OCI-LY1 (cell line): ENCODE results near the gene UPK3A.
"Not testable (repeated sequence)": the region's sequence is repeated elsewhere in the genome, so short reads cannot be mapped to it uniquely, and the experiment has no call there.

Experiments used
- H2AFZ ChIP-seq: fragments of 200-600 bp; sonication (generic), shearing (Covaris generic); 2 replicates; pipeline ENCODE4 v1.6.0; 2014; ENCODE audit warnings: antibody characterized with exemption, mild to moderate bottlenecking, low read length
- H3F3A ChIP-seq: fragments of 200-600 bp; sonication (generic), shearing (Covaris generic); 2 replicates; pipeline ENCODE4 v1.6.0; 2014; ENCODE audit warnings: mild to moderate bottlenecking, antibody characterized with exemption, low read length, moderate library complexity; ENCODE audit not compliant: insufficient read depth
- H3K27ac ChIP-seq: fragments of 200-600 bp; sonication (generic); 2 replicates; pipeline ENCODE4 v1.5.1; 2014; ENCODE audit warnings: low read length, mixed run types, mild to moderate bottlenecking, low read depth; ENCODE audit not compliant: poor library complexity, severe bottlenecking
- H3K27me3 ChIP-seq: fragments of 200-600 bp; sonication (generic); 2 replicates; pipeline ENCODE4 v1.6.0; 2014; ENCODE audit warnings: antibody characterized with exemption, mild to moderate bottlenecking, low read length, moderate library complexity; ENCODE audit not compliant: insufficient read depth
- H3K36me3 ChIP-seq: fragments of 200-600 bp; sonication (generic); 2 replicates; pipeline ENCODE4 v1.6.1; 2014; ENCODE audit warnings: mild to moderate bottlenecking, antibody characterized with exemption, low read length, moderate library complexity, mixed read lengths; ENCODE audit not compliant: insufficient read depth
- H3K4me1 ChIP-seq: fragments of 200-600 bp; sonication (generic); 2 replicates; pipeline ENCODE4 v1.5.1; 2014; ENCODE audit warnings: mild to moderate bottlenecking, low read length, moderate library complexity; ENCODE audit not compliant: insufficient read depth, severe bottlenecking
- H3K4me2 ChIP-seq: fragments of 200-600 bp; sonication (generic), shearing (Covaris generic); 2 replicates; pipeline ENCODE4 v1.6.1; 2014; ENCODE audit warnings: low read length
- H3K4me3 ChIP-seq: fragments of 200-600 bp; sonication (generic); 2 replicates; pipeline ENCODE4 v1.5.1; 2014; ENCODE audit warnings: low read length, low read depth, mild to moderate bottlenecking, mixed read lengths; ENCODE audit not compliant: poor library complexity, severe bottlenecking
- H3K79me2 ChIP-seq: fragments of 200-600 bp; shearing (Covaris generic); 2 replicates; pipeline ENCODE4 v1.6.1; 2016; ENCODE audit warnings: mixed run types, low read length, mixed read lengths; ENCODE audit not compliant: insufficient read depth
- H3K9ac ChIP-seq: fragments of 200-600 bp; sonication (generic), shearing (Covaris generic); 2 replicates; pipeline ENCODE4 v1.6.1; 2014; ENCODE audit warnings: mild to moderate bottlenecking, low read length, mixed read lengths
- H3K9me2 ChIP-seq: fragments of 200-600 bp; sonication (generic), shearing (Covaris generic); 2 replicates; pipeline ENCODE4 v1.6.1; 2014; ENCODE audit warnings: low read depth, mild to moderate bottlenecking, low read length, mixed read lengths
- H3K9me3 ChIP-seq: fragments of 200-600 bp; shearing (Covaris generic); 2 replicates; pipeline ENCODE4 v1.6.1; 2014; ENCODE audit warnings: low read length, mixed read lengths
- H4K20me1 ChIP-seq: fragments of 200-600 bp; sonication (generic), shearing (Covaris generic); 2 replicates; pipeline ENCODE4 v1.6.0; 2016; ENCODE audit warnings: mild to moderate bottlenecking, low read length; ENCODE audit not compliant: insufficient read depth
- EZH2 ChIP-seq: fragments of 200-600 bp; sonication (generic), shearing (Covaris generic); IDR thresholded peaks from 2 replicates; pipeline ENCODE4 v1.8.0; 2017; ENCODE audit warnings: borderline replicate concordance, mixed run types, mild to moderate bottlenecking, antibody characterized with exemption, low read length, moderate library complexity, mixed read lengths
- TF ChIP-seq, protein P1 (sequence below): fragments of 200-600 bp; sonication (generic), shearing (Covaris generic); IDR thresholded peaks from 2 replicates; pipeline ENCODE4 v1.5.1; 2017; ENCODE audit warnings: mild to moderate bottlenecking, antibody characterized with exemption, low read length, moderate library complexity, mixed read lengths

Gene UPK3A

DNA sequence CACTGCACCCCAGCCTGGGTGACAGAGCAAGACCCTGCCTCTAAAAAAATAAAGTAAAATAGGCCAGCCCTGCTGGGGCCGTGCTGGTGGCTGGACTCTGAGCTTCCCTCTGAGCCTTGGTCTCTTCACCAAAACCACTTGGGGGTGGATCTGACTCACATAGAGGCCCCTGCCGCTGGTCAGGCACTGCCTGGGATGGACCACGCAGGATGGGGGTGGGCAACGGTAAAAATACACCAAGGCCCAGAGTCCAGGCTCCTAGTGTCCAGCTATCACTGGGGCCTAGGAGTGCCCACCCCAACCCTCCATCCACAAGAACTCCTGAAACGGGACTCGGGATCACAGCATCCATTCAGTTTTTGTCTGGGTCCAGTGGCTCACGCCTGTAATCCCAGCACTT, 12.3 kb upstream of the UPK3A start:
- Histone ChIP-seq H3F3A (no peaks in the 10 kb centered on the region), H3K9me3 (no peaks in the 10 kb centered on the region), H3K79me2 (no peaks in the 10 kb centered on the region), H3K36me3 (no peaks in the 10 kb centered on the region), H4K20me1 (no peaks in the 10 kb centered on the region), H2AFZ (no peak overlapping the region), H3K9me2 (no peaks in the 10 kb centered on the region), H3K4me1 (peaks cover 9% of the 10 kb centered on the region), H3K27me3 (no peaks in the 10 kb centered on the region; the same call in 1 of the 2 replicates), H3K4me3 (no peak overlapping the region), H3K4me2 (no peak overlapping the region), H3K27ac (no peak overlapping the region), H3K9ac (no peak overlapping the region)
- TF ChIP-seq EZH2 = no peak
- TF ChIP-seq, protein P1, sequence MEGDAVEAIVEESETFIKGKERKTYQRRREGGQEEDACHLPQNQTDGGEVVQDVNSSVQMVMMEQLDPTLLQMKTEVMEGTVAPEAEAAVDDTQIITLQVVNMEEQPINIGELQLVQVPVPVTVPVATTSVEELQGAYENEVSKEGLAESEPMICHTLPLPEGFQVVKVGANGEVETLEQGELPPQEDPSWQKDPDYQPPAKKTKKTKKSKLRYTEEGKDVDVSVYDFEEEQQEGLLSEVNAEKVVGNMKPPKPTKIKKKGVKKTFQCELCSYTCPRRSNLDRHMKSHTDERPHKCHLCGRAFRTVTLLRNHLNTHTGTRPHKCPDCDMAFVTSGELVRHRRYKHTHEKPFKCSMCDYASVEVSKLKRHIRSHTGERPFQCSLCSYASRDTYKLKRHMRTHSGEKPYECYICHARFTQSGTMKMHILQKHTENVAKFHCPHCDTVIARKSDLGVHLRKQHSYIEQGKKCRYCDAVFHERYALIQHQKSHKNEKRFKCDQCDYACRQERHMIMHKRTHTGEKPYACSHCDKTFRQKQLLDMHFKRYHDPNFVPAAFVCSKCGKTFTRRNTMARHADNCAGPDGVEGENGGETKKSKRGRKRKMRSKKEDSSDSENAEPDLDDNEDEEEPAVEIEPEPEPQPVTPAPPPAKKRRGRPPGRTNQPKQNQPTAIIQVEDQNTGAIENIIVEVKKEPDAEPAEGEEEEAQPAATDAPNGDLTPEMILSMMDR = no peak

- H3K4me3 ChIP-seq = no peak overlapping the region
- no peaks in the 10 kb centered on the region for H3K36me3 ChIP-seq
- H3K9me2 ChIP-seq = no peaks in the 10 kb centered on the region
- peaks cover 9% of the 10 kb centered on the region for H3K4me1 ChIP-seq
- H3K9me3 ChIP-seq = no peaks in the 10 kb centered on the region
- no peak overlapping the region for H3K9ac ChIP-seq
- H3K79me2 ChIP-seq = no peaks in the 10 kb centered on the region
- no peak overlapping the region for H3K27ac ChIP-seq
- H3K27me3 ChIP-seq = no peaks in the 10 kb centered on the region; the same call in 1 of the 2 replicates
- no peak overlapping the region for H2AFZ ChIP-seq
- no peaks in the 10 kb centered on the region for H3F3A ChIP-seq
- no peak overlapping the region for H3K4me2 ChIP-seq
- TF ChIP-seq, protein P1 = no peak
- no peak for TF ChIP-seq EZH2
- H4K20me1 ChIP-seq = no peaks in the 10 kb centered on the region
These were observed 11.2 kb upstream of the UPK3A start for GRCh38 chr22:45273452-45274075.

DNA sequence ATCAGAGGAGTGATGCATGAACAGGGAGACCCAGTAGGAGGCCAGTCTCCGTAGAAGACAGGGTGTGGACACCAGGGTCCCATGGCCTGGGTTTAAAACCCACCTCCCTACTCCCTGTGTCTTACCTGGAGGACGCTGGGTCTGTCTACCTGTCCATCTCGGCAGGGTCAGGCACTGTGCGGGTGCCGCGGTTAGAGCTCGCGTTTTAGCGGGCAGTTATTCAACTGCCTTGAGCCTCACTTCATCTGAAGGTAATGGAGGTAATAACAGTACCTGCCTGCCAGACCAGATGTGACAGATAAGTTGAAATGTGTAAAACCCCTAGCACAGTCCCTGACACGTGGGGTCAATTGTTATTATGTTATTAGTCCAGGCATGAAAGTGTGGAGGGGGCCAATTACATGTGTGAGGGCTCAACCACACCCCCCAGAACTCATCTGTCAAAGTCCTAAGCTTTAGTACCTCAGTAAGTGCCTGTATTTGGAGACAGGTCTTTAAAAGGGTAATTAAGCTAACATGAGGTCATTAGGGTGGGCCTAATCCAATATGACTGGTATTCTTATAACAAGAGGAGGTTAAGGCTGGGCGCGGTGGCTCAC, 8.1 kb upstream of the UPK3A start:
- Histone ChIP-seq H4K20me1 (no peaks in the 10 kb centered on the region), H3K36me3 (no peaks in the 10 kb centered on the region), H3K27me3 (no peaks in the 10 kb centered on the region; the same call in 1 of the 2 replicates), H3K27ac (no peak overlapping the region), H3K79me2 (no peaks in the 10 kb centered on the region), H3K9me3 (no peaks in the 10 kb centered on the region), H2AFZ (no peak overlapping the region), H3K4me1 (no peaks in the 10 kb centered on the region), H3K4me2 (no peak overlapping the region), H3K4me3 (no peak overlapping the region), H3F3A (no peaks in the 10 kb centered on the region), H3K9ac (no peak overlapping the region), H3K9me2 (no peaks in the 10 kb centered on the region)
- no peak for TF ChIP-seq EZH2
- TF ChIP-seq, protein P1 = no peak

DNA sequence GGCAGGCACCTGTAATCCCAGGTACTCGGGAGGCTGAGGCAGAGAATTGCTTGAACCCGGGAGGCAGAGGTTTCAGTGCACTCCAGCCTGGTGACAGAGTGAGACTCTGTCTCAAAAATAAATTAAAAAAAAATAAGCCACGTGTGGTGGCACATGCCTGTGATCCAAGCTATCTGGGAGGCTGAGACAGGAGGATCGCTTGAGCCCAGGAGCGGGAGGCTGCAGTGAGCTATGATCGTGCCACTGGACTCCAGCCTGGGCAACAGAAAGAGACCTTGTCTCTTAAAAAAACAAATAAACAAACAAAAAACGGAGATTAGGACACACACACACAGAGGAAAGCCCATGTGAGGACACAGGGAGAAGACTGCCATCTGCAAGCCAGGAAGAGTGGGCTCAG, 7.0 kb upstream of the UPK3A start:
- not testable (repeated sequence) for H4K20me1 ChIP-seq

More for the DNA sequence above, 7.0 kb upstream of the UPK3A start:
- H2AFZ ChIP-seq, H3K4me2 ChIP-seq, H3K9ac ChIP-seq, H3K27me3 ChIP-seq, H3K4me3 ChIP-seq, H3K27ac ChIP-seq, H3K9me2 ChIP-seq, H3K4me1 ChIP-seq, H3K36me3 ChIP-seq, H3F3A ChIP-seq, H3K9me3 ChIP-seq, H3K79me2 ChIP-seq: not testable (repeated sequence)
